Measurements from ENCODE around the gene COX6B2.
"Not testable (repeated sequence)": the region's sequence is repeated elsewhere in the genome, so short reads cannot be mapped to it uniquely, and the experiment has no call there.

COX6B2 gene

GRCh38 chr19:55341595-55342531, 12.7 kb downstream of the COX6B2 start:
- no peak for DNase-seq (ENCODE audit: low read depth)

GRCh38 chr19:55341171-55341588, 13.3 kb downstream of the COX6B2 start:
- no peak for DNase-seq (ENCODE audit: low read depth)

- DNase-seq (ENCODE audit: low read depth), result no peak
Observed at GRCh38 chr19:55340784-55341147, 13.8 kb downstream of the COX6B2 start.

GRCh38 chr19:55339889-55340783, 14.4 kb downstream of the COX6B2 start:
- DNase-seq (ENCODE audit: low read depth), result no peak

- DNase-seq (ENCODE audit: low read depth), result peak; percentile 100
Observed at GRCh38 chr19:55339105-55339888, 15.2 kb downstream of the COX6B2 start, which contains the start of gene KMT5C. Gene KMT5C (plus strand): TSS chr19:55339876. CDS start chr19:55341937, 2,061 bp downstream.

- DNase-seq (ENCODE audit: low read depth), result no peak
Observed at GRCh38 chr19:55336101-55336500, 18.4 kb downstream of the COX6B2 start.

GRCh38 chr19:55333870-55334269, 20.6 kb downstream of the COX6B2 start:
- DNase-seq (ENCODE audit: low read depth), result no peak

- DNase-seq (ENCODE audit: low read depth), result not testable (repeated sequence)
Observed at GRCh38 chr19:55329791-55330190, 24.7 kb downstream of the COX6B2 start.

- DNase-seq (ENCODE audit: low read depth), result not testable (repeated sequence)
Observed at GRCh38 chr19:55328774-55329318, 25.7 kb downstream of the COX6B2 start.

GRCh38 chr19:55325172-55325571, 29.3 kb downstream of the COX6B2 start, which contains the start of gene TMEM150B:
Gene TMEM150B (minus strand): TSS chr19:55325341. CDS start chr19:55321036, 4,305 bp downstream.
- DNase-seq (ENCODE audit: low read depth), result no peak

- no peak for DNase-seq (ENCODE audit: low read depth)
Observed at GRCh38 chr19:55324662-55325061, 29.9 kb downstream of the COX6B2 start.

GRCh38 chr19:55322204-55322885, 32.2 kb downstream of the COX6B2 start:
- no peak for DNase-seq (ENCODE audit: low read depth)

- DNase-seq (ENCODE audit: low read depth), result no peak
Observed at GRCh38 chr19:55321466-55322137, 32.9 kb downstream of the COX6B2 start.

- no peak for DNase-seq (ENCODE audit: low read depth)
Observed at GRCh38 chr19:55320844-55321419, 33.6 kb downstream of the COX6B2 start.

- DNase-seq (ENCODE audit: low read depth), result no peak
Observed at GRCh38 chr19:55319785-55320184, 34.7 kb downstream of the COX6B2 start.

GRCh38 chr19:55316646-55317045, 37.9 kb downstream of the COX6B2 start:
- no peak for DNase-seq (ENCODE audit: low read depth)

GRCh38 chr19:55315956-55316525, 38.5 kb downstream of the COX6B2 start:
- no peak for DNase-seq (ENCODE audit: low read depth)

- DNase-seq (ENCODE audit: low read depth), result no peak
Observed at GRCh38 chr19:55314396-55314795, 40.1 kb downstream of the COX6B2 start.

Data from activated T-cell treated with anti-CD3 and anti-CD28 coated beads for 1 hour (primary cell).